K562 (cell line): ENCODE data around the gene ABCG1.

ENCODE experiments used
- EP300 ChIP-seq: IDR thresholded peaks from 2 replicates; pipeline ENCODE4 v1.6.1; 2012; ENCODE audit warnings: low read length, improper control_type of control experiment
- HMG20B ChIP-seq: fragments of 250-450 bp; sonication (Bioruptor Pico); IDR thresholded peaks from 2 replicates; pipeline ENCODE4 v1.5.0; 2021; ENCODE audit warnings: mild to moderate bottlenecking
- MEF2A ChIP-seq: IDR thresholded peaks from 2 replicates; pipeline ENCODE4 v1.6.1; 2011; ENCODE audit warnings: low read depth, mild to moderate bottlenecking, low read length, moderate library complexity; ENCODE audit not compliant: control insufficient read depth
- POLR2A ChIP-seq: fragments of 450-650 bp; conservative IDR thresholded peaks from 2 replicates; pipeline ENCODE4 v1.6.1; 2016
- RFX7 ChIP-seq: fragments of 250-450 bp; sonication (Bioruptor Pico); IDR thresholded peaks from 2 replicates; pipeline ENCODE4 v1.5.1; 2021; ENCODE audit warnings: mild to moderate bottlenecking
- SMARCB1 ChIP-seq: IDR thresholded peaks from 2 replicates; pipeline ENCODE4 v1.6.1; 2011; ENCODE audit warnings: improper control_type of control experiment, low read depth; ENCODE audit not compliant: insufficient read length
- TBL1XR1 ChIP-seq, 2 experiments: IDR thresholded peaks; 2 replicates each; pipeline ENCODE4 v1.6.1; 2012; ENCODE audit warnings: improper control_type of control experiment in 2 of 2, low read length in 2 of 2, mild to moderate bottlenecking in 1 of 2
- TGIF2 ChIP-seq: sonication (generic); formaldehyde crosslinking; IDR thresholded peaks from 2 replicates; pipeline ENCODE4 v1.8.1; 2022; ENCODE audit warnings: mild to moderate bottlenecking, missing genetic modification reagents, moderate library complexity
- ZBTB7A ChIP-seq: IDR thresholded peaks from 2 replicates; pipeline ENCODE4 v1.6.1; 2011; ENCODE audit warnings: low read depth, mild to moderate bottlenecking, low read length, moderate library complexity, borderline replicate concordance; ENCODE audit not compliant: control insufficient read depth
- ZFP36 ChIP-seq: fragments of 150-350 bp; IDR thresholded peaks from 2 replicates; pipeline ENCODE4 v1.6.1; 2018; ENCODE audit warnings: low read length, low read depth; ENCODE audit not compliant: partially characterized antibody
- ZNF274 ChIP-seq: IDR thresholded peaks from 2 replicates; pipeline ENCODE4 v1.6.1; 2011; ENCODE audit warnings: low read depth, mild to moderate bottlenecking, low read length, moderate library complexity, borderline replicate concordance
- TF ChIP-seq, protein P1 (sequence below), 3 experiments: IDR thresholded peaks in 2 of 3; conservative IDR thresholded peaks in 1 of 3; 2 replicates each; pipeline ENCODE4 v1.5.1; 2011 to 2012; ENCODE audit warnings: low read length in 3 of 3, mild to moderate bottlenecking in 3 of 3, control low read depth in 2 of 3, improper control_type of control experiment in 1 of 3, inconsistent platforms in 1 of 3, low read depth in 1 of 3, mixed read lengths in 1 of 3, moderate library complexity in 1 of 3; ENCODE audit not compliant: insufficient read depth in 2 of 3
- TF ChIP-seq, protein P2 (sequence below): fragments of 450-650 bp; IDR thresholded peaks from 2 replicates; pipeline ENCODE4 v1.6.1; 2016; ENCODE audit warnings: mild to moderate bottlenecking, moderate library complexity
- TF ChIP-seq, protein P3 (sequence below): fragments of 450-650 bp; IDR thresholded peaks from 2 replicates; pipeline ENCODE4 v1.6.1; 2017; ENCODE audit warnings: mild to moderate bottlenecking, moderate library complexity

DNA sequence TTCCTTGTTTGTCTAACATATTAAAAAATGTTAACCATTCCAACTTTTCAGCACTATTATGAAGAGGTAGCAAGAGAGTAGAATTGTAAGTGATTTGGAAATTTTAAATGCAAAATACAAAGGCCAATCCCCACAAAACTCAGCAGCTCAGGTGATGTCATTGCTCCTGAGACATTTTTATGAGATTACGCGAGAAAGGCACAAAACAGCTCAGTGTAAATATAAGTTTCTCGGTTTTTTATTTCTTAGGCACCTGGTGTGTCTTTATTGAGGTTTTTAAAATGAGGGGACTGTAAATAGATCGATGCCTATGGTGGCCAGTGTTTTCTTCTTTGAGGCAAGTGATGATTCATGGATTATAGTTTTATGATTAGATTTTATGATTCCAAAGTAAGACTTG is 6.1 kb downstream of the ABCG1 start:
- no peak for TF ChIP-seq ZBTB7A
- no peak for TF ChIP-seq RFX7
- TF ChIP-seq, protein P1, sequence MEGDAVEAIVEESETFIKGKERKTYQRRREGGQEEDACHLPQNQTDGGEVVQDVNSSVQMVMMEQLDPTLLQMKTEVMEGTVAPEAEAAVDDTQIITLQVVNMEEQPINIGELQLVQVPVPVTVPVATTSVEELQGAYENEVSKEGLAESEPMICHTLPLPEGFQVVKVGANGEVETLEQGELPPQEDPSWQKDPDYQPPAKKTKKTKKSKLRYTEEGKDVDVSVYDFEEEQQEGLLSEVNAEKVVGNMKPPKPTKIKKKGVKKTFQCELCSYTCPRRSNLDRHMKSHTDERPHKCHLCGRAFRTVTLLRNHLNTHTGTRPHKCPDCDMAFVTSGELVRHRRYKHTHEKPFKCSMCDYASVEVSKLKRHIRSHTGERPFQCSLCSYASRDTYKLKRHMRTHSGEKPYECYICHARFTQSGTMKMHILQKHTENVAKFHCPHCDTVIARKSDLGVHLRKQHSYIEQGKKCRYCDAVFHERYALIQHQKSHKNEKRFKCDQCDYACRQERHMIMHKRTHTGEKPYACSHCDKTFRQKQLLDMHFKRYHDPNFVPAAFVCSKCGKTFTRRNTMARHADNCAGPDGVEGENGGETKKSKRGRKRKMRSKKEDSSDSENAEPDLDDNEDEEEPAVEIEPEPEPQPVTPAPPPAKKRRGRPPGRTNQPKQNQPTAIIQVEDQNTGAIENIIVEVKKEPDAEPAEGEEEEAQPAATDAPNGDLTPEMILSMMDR (IDR thresholded peaks at IDR 0.05 in 2 of 3, conservative IDR thresholded peaks at IDR 0.05 in 1 of 3; ENCODE audit: insufficient read depth in 2 of 3, low read depth in 1 of 3, low read length in 3 of 3) = no peak
- TF ChIP-seq, protein P2, sequence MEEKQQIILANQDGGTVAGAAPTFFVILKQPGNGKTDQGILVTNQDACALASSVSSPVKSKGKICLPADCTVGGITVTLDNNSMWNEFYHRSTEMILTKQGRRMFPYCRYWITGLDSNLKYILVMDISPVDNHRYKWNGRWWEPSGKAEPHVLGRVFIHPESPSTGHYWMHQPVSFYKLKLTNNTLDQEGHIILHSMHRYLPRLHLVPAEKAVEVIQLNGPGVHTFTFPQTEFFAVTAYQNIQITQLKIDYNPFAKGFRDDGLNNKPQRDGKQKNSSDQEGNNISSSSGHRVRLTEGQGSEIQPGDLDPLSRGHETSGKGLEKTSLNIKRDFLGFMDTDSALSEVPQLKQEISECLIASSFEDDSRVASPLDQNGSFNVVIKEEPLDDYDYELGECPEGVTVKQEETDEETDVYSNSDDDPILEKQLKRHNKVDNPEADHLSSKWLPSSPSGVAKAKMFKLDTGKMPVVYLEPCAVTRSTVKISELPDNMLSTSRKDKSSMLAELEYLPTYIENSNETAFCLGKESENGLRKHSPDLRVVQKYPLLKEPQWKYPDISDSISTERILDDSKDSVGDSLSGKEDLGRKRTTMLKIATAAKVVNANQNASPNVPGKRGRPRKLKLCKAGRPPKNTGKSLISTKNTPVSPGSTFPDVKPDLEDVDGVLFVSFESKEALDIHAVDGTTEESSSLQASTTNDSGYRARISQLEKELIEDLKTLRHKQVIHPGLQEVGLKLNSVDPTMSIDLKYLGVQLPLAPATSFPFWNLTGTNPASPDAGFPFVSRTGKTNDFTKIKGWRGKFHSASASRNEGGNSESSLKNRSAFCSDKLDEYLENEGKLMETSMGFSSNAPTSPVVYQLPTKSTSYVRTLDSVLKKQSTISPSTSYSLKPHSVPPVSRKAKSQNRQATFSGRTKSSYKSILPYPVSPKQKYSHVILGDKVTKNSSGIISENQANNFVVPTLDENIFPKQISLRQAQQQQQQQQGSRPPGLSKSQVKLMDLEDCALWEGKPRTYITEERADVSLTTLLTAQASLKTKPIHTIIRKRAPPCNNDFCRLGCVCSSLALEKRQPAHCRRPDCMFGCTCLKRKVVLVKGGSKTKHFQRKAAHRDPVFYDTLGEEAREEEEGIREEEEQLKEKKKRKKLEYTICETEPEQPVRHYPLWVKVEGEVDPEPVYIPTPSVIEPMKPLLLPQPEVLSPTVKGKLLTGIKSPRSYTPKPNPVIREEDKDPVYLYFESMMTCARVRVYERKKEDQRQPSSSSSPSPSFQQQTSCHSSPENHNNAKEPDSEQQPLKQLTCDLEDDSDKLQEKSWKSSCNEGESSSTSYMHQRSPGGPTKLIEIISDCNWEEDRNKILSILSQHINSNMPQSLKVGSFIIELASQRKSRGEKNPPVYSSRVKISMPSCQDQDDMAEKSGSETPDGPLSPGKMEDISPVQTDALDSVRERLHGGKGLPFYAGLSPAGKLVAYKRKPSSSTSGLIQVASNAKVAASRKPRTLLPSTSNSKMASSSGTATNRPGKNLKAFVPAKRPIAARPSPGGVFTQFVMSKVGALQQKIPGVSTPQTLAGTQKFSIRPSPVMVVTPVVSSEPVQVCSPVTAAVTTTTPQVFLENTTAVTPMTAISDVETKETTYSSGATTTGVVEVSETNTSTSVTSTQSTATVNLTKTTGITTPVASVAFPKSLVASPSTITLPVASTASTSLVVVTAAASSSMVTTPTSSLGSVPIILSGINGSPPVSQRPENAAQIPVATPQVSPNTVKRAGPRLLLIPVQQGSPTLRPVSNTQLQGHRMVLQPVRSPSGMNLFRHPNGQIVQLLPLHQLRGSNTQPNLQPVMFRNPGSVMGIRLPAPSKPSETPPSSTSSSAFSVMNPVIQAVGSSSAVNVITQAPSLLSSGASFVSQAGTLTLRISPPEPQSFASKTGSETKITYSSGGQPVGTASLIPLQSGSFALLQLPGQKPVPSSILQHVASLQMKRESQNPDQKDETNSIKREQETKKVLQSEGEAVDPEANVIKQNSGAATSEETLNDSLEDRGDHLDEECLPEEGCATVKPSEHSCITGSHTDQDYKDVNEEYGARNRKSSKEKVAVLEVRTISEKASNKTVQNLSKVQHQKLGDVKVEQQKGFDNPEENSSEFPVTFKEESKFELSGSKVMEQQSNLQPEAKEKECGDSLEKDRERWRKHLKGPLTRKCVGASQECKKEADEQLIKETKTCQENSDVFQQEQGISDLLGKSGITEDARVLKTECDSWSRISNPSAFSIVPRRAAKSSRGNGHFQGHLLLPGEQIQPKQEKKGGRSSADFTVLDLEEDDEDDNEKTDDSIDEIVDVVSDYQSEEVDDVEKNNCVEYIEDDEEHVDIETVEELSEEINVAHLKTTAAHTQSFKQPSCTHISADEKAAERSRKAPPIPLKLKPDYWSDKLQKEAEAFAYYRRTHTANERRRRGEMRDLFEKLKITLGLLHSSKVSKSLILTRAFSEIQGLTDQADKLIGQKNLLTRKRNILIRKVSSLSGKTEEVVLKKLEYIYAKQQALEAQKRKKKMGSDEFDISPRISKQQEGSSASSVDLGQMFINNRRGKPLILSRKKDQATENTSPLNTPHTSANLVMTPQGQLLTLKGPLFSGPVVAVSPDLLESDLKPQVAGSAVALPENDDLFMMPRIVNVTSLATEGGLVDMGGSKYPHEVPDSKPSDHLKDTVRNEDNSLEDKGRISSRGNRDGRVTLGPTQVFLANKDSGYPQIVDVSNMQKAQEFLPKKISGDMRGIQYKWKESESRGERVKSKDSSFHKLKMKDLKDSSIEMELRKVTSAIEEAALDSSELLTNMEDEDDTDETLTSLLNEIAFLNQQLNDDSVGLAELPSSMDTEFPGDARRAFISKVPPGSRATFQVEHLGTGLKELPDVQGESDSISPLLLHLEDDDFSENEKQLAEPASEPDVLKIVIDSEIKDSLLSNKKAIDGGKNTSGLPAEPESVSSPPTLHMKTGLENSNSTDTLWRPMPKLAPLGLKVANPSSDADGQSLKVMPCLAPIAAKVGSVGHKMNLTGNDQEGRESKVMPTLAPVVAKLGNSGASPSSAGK = no peak
- TF ChIP-seq POLR2A = no peak
- no peak for TF ChIP-seq SMARCB1
- no peak for TF ChIP-seq ZFP36
- no peak for TF ChIP-seq TBL1XR1 (IDR thresholded peaks at IDR 0.05; ENCODE audit: low read length in 2 of 2)
- no peak for TF ChIP-seq TGIF2 (CRISPR knock-in tag)
- TF ChIP-seq MEF2A = no peak
- TF ChIP-seq ZNF274 = no peak
- TF ChIP-seq EP300 = no peak
- TF ChIP-seq, protein P3, sequence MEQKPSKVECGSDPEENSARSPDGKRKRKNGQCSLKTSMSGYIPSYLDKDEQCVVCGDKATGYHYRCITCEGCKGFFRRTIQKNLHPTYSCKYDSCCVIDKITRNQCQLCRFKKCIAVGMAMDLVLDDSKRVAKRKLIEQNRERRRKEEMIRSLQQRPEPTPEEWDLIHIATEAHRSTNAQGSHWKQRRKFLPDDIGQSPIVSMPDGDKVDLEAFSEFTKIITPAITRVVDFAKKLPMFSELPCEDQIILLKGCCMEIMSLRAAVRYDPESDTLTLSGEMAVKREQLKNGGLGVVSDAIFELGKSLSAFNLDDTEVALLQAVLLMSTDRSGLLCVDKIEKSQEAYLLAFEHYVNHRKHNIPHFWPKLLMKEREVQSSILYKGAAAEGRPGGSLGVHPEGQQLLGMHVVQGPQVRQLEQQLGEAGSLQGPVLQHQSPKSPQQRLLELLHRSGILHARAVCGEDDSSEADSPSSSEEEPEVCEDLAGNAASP = no peak
- no peak for TF ChIP-seq HMG20B
